ENCODE measurements around the gene GPC1. TPM values are rescaled to one million over a fixed set of nuclear protein-coding genes. Genes with fewer than 3 reads are reported as not detected.

Gene GPC1
- total and polyA plus RNA-seq, 2 donors (not counting 3 experiments of a cell fraction or from before 2014, with no cell fraction given): 9.6 to 31.1 TPM

- Histone ChIP-seq H3K9me1 (replicated peaks; ENCODE audit: control insufficient read depth, extremely low read depth, insufficient read depth, low read length) (no peaks in the 10 kb centered on the region), H3K27me3 (ENCODE audit: control insufficient read depth in 2 of 2, insufficient read depth in 2 of 2, low read length in 2 of 2) (peaks cover 17 to 22% of the 10 kb centered on the region in 2 experiments), H3K4me3 (replicated peaks in 1 of 3; ENCODE audit: insufficient read depth in 1 of 3, low read depth in 1 of 3, low read length in 3 of 3) (no peak overlapping the region), H3K79me2 (ENCODE audit: control insufficient read depth, insufficient read depth, low read length) (no peaks in the 10 kb centered on the region), H3K9me3 (replicated peaks; ENCODE audit: control insufficient read depth, insufficient read depth, low read length) (no peaks in the 10 kb centered on the region), H3K4me1 (ENCODE audit: control insufficient read depth, extremely low read depth, insufficient read depth, low read length) (no peaks in the 10 kb centered on the region), H2AFZ (ENCODE audit: low read depth, low read length) (no peak overlapping the region), H3K36me3 (ENCODE audit: control insufficient read depth in 2 of 2, extremely low read depth in 1 of 2, insufficient read depth in 2 of 2, low read length in 2 of 2) (no peaks in the 10 kb centered on the region), H4K20me1 (replicated peaks; ENCODE audit: control insufficient read depth, extremely low read depth, insufficient read depth, low read length) (no peaks in the 10 kb centered on the region), H3K4me2 (ENCODE audit: insufficient read depth, low read length) (no peak overlapping the region), H3K9ac (replicated peaks; ENCODE audit: extremely low read depth, insufficient read depth, low read length) (no peak overlapping the region), H3K27ac (ENCODE audit: insufficient read depth, low read depth, low read length) (no peak overlapping the region)
- no peak for FAIRE-seq
- intact Hi-C loops (cut with micrococcal nuclease) (no loop called here), dilution Hi-C loops (cut with MboI; ENCODE audit: extremely low pct_ligation_motif_present, low sequenced_read_pairs) (no loop called here)
- no TSS peak for BruUV-seq (replicated peaks)
- CTCF ChIA-PET: no interaction called here
- no peak for TF ChIP-seq EZH2 (IDR thresholded peaks at IDR 0.05; ENCODE audit: borderline replicate concordance, low read depth, low read length, severe bottlenecking)
- no peak for TF ChIP-seq MYC (IDR thresholded peaks at IDR 0.05; ENCODE audit: low read depth, low read length)
- no peak for TF ChIP-seq POLR2AphosphoS5 (IDR thresholded peaks at IDR 0.05; ENCODE audit: insufficient read depth, low read depth, low read length)
- no peak for TF ChIP-seq CTCF (IDR thresholded peaks at IDR 0.05; ENCODE audit: extremely low read depth in 1 of 2, insufficient read depth in 1 of 2, low read depth in 1 of 2, low read length in 2 of 2)
- TF ChIP-seq JUN (IDR thresholded peaks at IDR 0.05; ENCODE audit: borderline replicate concordance, insufficient read depth, insufficient read length, low read depth): no peak
- TF ChIP-seq POLR2A (IDR thresholded peaks at IDR 0.05; ENCODE audit: low read depth, low read length): no peak
- TF ChIP-seq GATA2 (IDR thresholded peaks at IDR 0.05; ENCODE audit: insufficient read depth, insufficient read length, low read depth, low read length): no peak
- TF ChIP-seq MAX (IDR thresholded peaks at IDR 0.05; ENCODE audit: insufficient read depth, insufficient read length): no peak
- TF ChIP-seq FOS (IDR thresholded peaks at IDR 0.05; ENCODE audit: borderline replicate concordance, insufficient read depth, low read length): no peak
- POLR2A ChIA-PET: no interaction called here
- DNase-seq (ENCODE audit: low read depth, low spot score): no peak
Measured at GRCh38 chr2:240450532-240451107, 15.2 kb downstream of the GPC1 start.
